UCSD-AML1 (cell line): ENCODE data around the gene TMEM242.

Source experiments
- DNase-seq: peaks from one replicate; lab custom pipeline; 2025; ENCODE audit not compliant: unreplicated experiment; lab: John Stamatoyannopoulos, UW

The TMEM242 gene

DNA sequence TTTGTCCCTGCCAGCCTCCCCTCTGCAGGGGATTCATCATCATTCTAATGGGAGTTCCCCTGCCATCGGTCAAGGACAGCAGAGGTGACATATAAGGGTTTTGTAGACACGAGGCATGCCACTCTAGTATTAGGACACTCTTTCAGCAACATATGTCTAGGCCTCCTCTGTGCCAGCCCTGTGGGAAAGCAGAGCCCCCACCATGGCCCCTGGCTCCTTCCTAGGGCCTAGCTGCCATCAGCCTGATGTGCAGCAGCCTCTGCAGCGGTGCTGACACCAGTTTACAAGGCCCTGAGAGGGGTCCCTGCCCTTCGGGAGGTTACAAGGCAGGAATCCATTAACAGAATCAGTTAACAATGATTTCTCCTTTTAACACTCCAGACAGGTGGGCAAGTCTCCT, 32.5 kb downstream of the TMEM242 start:
- DNase-seq, result no peak

DNA sequence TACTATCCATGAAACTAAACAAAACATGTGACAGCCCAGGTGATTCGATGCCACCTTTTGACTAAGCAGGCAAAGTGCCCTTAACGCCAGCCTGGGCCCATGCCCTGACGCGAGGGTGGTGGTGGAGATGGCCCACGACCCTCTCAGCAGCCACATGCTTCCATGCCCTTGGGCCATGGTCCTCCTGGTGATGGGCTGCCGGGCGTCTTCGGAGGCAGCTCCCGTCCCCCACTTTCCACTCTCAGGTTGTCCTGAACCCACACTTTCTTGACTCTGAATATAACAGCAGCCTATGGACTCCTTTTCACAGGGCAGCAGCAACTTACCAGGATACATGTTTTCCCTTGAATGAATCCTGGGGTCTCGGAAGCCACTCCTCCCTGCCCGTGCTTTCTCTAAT, 33.6 kb downstream of the TMEM242 start:
- DNase-seq, result no peak

DNA sequence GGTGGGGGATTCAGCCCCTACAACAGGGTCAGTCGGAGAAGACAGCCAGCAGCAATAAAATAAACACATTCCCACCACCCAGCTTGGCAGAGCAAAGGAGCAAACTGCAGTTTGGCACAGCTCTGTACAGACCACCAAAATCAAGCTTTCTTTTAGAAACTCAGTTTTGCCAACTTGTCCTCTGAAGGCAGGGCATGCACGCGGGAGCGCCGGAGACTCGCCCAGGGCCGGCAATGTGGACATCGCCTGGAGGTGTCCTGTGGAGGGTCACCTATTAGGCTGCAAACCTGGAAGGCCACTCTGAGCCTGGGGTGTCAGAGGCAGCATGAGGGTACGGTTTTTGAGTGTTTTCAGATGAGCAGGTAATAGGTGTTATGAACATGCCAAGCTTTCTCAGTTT, 34.7 kb downstream of the TMEM242 start:
- no peak for DNase-seq

DNA sequence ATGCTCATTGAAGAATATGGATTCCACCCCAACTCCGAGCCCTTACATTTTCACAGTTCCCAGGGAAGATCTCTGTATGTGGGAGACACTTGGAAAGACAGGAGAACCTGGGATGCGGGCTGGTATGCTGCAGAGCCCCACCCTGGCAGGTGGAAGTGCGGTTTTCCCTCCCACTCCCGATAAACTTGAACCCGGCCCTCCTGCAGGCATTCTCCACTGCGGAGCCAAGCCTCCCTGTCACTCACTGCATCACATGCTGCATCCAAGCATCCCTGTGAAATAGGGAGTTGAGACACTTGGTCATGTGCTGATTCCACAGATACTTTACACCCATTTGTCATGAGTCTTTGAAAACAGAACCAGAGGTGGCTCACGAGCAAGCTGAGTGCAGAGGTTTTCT, 35.4 kb downstream of the TMEM242 start:
- no peak for DNase-seq

DNA sequence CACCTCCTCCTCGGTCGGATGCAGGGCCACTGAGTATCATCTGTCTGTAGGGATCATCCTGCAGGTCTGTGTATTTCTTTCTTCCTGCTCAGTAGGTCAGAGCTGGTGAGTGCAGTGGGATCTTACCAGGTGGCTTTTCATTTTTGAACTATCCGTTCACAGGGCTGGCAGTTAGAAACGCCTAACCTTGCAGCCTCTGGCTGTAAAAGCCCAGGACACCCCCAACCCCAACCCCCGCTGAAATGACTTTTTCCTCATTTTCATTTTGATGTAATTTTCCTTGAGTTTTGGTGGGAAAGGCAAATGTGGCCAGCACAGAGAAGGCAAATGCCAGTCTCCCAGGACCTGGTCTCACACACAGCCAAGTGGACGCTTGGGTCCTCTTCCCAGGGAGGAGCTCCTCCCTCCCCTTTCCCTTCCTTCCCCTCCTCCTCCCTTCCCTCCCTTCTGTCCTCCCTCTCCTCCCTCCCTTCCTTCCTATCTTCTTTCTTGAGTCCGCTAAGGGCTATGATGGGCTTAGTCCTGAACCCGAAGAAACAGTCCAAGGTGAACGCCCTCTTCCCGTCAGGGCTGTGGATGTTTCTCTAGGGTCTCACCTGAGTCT, 36.0 kb downstream of the TMEM242 start:
- DNase-seq, result no peak

DNA sequence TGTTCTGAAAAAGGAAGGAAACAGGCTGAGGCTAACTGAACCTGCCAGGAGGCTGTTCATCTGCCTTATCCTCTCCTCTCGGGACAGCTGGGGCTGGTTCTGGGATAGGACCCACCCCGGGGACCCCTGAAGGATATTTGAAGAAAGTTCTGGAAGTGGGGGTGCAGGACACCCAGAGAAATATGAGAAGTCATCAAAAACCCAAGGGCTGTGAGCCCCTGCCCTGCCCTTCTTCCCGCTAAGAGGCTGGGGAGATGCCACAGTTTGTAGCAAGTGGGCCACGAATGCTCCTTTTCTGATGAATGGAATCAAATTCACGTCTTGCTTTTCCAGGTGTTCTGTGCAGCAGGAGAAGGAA, 37.9 kb downstream of the TMEM242 start:
- DNase-seq, result no peak

DNA sequence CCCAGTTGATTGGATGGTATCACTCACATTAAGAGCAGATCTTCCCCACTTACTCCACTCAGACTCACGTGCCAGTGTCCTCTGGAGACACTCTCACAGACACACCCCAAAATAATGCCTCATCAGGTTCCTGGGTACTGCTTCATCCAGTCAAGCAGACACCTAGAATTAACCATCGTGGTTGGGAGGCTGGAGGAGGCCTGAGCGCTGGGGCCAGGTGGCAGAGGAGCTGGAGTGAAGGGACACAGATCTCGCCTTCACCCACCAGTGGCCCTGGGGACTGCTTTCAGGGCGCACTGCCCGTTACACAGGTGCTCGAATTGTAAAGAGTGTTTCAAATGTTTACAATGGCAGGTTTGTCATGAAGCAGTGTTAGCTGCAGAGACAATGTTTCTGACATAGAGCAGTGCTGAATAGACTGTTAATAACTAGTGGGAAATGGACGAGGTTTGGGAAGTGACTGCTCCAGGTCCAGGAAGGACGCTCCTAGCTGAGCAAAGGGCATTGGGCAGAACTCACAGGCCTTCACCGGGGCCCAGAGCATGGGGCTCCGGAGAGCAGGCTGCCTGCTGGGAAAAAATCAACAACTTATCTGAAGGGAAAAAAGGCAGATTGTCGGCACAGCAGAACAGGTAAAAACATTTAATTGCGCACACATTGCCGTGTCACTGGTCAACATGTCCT, 38.4 kb downstream of the TMEM242 start:
- DNase-seq, result no peak

DNA sequence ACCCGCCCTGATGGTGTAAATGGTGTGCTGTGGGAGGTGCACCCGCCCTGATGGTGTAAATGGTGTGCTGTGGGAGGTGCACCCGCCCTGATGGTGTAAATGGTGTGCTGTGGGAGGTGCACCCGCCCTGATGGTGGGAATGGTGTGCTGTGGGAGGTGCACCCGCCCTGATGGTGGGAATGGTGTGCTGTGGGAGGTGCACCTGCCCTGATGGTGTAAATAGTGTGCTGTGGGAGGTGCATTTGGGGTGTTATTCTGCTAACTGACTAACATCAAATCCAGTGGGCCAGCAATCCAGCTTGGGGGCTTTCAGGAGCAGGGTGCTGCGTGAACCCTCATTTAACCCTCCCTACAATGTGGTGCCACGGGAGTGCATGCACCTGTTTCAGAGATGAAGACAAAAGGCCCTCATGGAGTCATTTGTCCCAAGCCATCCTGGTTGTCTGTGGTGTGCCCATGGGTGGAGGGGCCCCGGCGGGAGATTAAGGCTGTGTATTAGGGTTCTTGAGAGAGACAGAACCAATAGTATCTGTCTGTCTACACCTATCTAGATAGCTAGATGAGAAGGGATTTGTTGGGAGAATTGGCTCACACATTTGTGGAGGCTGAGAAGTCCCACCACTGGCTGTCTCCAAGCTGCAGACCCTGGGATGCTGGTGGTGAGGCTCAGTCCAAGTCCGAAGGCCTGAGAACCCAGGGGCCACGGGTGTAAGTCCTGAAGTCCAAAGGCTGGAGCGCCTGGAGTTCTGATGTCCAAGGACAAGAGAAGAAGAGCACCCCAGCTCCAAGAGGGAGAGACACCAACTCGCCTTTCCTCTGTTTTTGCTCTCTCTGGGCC, 39.2 kb downstream of the TMEM242 start:
- no peak for DNase-seq

DNA sequence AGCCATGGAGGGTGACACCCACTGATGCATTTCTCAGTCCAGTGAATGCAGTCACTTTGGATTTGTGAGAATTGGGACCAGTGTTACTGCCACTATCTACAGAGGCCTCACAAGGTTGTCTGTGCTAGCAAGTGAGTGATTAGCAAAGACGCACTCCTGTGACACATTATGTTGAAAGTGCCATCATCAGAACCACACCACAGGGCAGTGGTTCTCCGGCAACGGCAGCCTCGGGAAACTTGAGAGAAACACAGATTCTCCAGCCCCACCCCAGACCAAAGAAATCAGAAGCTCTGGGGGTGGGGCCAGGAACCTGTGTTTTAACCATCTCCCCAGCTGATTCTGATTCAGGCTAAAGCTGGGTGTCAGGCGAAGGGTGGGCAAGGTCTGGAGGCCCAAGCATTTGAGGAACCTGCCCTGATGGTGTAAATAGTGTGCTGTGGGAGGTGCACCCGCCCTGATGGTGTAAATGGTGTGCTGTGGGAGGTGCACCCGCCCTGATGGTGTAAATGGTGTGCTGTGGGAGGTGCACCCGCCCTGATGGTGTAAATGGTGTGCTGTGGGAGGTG, 39.9 kb downstream of the TMEM242 start:
- DNase-seq, result no peak

DNA sequence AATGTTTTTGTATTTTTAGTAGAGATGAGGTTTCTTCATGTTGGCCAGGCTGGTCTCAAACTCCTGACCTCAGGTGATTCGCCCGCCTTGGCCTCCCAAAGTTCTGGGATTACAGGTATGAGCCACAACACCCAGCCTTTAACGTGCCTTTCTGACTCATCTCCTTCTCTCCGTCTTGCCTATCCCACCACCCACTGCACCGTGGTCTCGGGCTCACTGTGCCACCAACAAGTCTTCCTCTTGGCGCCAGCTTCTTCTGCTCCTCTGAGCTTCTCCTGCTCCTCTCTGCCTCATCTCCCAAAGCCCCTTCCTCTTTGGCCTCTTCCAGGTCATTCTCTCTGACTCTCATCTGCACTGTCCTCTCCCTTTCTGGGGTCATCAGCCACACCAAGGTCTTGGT, 41.0 kb downstream of the TMEM242 start:
- DNase-seq, result no peak

DNA sequence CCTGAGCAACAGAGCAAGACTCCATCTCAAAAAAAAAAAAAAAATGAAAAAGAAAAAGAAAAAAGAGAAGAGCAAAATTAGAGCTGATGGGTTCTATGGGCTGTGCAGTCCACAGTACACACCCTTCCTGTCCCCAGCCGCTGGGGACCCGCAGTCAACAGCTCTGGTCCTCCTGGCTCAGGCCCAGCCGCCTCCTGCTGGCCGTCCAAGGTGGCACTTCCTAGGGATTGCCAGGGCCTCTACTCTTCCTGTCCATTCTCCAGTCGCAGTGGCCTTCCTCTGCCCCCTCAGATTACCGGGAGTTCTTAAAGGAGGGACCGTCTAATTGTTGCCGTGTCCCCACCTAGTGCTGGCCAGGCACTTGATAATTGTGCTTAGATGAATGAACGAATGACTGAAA, 41.7 kb downstream of the TMEM242 start:
- no peak for DNase-seq

DNA sequence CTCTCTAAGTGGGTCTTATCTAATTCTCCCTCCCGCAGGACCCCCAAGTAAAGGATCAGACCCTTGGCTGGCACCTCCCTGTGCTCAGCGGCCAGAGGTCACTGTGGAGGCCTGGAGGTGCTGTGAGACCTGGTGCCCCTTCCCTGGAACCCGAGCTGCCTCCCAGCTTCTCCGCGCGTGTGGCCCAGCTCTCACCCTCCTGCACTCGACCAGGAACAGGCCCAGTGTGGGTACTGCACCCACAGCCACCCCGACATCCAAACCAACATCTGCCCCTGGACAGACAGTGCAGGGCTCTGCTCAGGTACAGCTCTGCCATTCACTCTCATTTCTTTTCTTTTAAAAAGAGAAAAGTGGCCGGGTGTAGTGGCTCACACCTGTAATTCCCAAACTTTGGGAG, 42.4 kb downstream of the TMEM242 start:
- DNase-seq, result no peak

DNA sequence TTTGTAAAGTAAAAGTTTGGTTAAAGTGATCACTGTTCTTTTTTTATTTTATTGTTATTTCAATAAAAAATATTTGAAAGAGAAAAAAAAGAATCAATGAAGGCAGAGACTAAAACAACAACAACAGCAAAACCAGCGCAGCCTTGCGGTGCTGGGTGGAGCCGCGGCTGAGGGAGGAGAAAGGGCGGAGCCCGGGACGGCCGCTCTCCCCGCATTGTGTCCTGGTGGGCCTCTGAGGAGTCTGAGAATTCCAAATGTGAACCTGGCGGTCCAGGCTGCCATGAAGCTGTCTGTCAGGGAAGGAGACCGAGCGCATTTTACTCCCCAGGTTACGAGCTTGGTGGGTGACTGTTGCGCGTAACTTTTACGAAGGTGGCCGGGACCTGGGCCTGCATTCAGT, 43.2 kb downstream of the TMEM242 start:
- DNase-seq, result no peak

DNA sequence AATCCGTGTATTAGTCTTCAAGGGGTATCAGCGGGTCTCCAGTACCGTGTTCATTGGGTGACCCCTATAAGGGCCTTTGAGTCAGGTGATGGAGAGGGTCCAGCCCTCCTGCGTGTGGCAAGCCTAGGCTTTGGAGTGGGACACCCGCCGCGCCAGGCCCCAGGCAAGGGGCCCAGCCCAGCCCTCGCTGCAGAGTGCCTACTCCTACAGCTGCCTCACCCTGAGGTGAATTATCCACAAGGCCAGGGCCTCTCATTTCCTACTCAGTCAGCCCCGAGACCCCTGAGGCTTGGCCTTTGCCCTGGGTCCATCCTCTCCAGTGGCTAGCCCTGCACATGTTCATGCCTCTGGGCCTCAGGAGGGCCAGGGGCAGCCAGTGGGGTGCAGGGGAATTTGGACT, 45.1 kb downstream of the TMEM242 start:
- DNase-seq, result no peak

DNA sequence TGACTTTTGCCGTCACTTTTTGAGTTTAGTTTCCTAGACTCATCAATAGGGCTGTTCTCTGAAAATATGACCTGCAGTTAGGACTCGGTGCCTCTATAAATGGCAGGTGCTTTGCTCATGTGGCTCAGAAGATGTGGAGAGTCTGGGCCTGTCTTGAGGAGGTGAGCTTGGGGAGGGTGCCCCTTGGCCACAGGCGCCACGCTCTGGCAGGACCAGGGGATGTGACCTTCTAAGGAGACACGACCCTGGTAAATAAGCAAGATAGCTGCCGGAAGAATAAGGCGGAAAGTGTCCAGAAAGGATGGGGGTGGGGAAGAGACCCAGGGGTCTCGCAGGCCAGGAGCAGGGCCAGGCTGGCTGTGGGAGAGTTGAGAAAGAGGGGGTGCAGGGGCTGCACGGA, 46.6 kb downstream of the TMEM242 start:
- no peak for DNase-seq

DNA sequence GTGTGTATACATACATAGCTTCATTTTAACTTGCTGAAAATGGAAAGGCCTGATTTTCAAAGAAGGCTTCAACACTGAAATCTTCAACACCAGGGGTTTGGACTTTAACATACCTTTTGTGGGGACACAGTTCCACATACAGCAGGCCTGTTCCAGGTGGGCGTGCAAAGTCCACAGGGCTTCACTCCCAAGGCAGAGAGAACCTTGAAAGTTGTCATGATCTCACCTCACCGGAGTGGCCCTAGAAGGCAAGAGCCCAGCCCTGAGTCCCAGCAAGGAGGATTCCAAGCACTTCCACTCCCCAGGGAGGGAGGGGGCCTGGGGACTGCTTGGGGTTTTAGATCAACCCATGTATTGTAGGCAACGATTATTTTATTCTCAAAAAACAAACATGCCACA, 47.2 kb downstream of the TMEM242 start:
- DNase-seq, result no peak

DNA sequence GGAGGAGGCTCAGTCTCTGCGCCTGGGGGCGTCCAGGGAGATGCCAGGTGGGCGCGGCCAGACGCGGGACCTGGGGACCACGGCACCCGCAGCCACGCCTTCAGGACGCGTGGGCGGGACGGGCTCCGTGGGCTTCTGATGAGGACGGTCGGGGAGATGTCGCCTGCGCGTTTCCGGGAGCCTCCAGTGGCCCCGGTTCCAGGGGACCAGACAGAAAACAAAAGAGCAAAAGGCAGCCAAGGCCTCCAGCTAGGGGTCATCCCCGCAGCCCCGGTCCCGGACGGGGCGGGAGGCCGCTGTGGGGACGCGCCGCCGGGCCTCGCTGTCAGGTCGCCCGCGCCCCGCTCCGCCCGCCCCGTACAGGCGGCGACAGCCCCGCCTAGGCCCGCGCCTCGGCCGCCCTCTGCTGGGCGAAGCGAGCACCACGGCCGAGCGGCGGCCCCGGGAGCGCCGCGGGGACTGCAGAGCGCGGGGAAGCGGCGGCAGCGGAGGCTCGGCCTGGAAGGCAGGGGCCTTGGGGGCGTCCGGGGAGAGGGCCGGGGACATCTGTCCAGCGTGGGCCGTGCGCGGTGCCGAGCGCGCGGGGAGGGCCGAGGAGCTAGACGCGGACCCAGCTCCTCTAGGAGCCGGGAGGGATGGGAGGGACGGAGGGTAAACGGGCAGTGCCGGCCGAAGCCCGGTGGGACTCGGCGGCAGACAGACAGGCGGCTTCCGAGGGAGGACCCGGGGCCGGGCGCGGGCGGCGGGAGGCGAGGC, 48.7 kb downstream of the TMEM242 start:
- DNase-seq, result peak; percentile 85

DNA sequence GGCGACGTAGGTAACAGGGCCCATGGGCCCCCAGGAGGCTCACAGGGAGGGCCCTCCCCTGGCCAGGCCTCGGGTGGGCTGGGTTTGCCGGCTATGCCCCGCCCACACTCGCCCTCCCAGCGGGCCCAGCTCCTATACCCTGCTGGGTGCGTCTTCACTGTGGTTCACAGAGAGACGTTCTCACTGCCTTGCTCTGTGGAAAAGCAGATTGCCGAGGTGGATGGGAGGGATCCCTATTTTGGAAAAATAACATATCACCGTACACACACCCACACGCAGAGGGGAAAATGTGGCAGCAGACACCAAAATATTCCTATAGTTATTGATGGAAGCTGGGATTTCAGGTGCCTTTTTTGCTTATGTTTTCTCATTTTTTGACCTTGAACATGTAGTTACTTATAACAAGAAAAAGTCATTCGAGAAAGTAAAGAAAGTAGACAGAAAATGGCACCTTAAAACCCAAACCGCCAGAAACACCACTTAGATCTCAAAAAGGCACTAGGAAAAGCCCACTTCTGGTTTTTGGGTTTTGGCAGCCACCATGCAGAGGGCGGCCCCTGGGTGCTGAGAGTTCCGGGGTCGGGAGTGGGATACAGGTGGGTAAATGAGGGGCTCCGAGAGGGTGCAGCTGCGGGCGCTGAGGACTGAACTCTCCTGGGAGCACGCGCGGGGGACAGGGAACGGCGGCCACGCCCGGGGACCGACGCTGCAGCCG, 49.4 kb downstream of the TMEM242 start:
- no peak for DNase-seq

DNA sequence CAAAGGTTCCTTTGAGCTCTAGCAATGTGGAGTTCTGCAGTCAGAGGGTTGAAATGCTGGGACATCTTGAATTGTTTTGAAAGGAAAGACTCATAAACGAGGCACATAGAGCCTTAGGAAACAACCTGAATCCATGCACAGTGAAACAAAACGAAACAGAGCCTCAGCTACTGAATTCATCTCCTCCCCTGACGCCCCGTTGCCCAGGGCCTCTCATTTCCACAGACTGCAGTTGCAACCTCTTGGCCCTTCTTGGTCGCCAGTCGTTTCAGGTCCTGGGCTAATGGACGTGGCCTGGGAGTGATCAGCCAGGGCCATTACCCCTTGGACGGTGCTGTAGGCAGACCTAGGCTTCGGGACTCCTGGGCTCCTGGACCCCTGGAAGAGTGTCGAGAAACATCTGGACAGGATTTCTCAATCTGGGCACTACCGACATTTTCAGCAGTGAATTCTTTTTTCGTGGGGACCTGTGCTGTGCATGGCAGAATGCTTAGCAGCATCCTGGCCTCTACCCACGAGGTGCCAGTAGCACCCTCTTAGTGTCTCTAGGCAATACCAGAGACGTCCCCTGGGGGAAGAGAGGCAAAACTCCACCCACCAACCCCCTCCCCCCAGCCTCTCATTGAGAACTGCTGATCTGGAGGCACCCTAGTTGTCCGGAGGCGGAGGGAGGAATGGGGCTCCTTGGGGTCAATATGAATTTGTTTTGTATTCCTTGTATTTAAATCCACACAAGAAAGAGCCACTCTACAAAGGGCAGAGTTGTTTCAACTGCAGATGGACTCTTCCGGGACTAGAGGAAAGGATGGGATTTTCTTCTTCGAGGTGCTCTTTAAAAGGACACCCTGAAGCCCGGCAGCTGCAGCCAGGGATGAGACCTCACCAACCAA, 50.2 kb downstream of the TMEM242 start:
- no peak for DNase-seq

DNA sequence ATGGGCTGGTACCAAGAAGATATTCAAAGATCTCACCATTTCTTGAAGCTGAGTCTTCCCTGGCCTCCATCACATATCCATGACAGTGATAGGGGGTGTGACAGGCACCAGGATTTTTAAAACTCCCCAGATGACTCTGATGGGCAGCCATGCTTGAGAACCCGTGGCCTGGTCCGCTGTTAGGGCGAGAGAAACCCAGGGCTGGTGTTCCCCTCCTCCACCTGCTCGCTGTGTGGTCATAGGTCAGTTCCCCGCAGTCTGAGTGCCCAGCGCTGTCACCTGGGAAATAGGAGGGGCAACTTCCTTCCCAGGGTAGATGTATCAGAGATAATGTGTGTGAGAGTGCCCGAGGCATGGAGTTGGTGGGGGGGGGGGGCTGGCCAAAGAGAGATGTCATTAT, 50.9 kb downstream of the TMEM242 start:
- DNase-seq, result no peak
